ENCODE data around the gene RASL10A.
A peak's percentile ranks its signal among the peaks of the same experiment; 100 is the strongest.

The RASL10A gene

GRCh38 chr22:29325356-29325755 lies 9.9 kb upstream of the RASL10A start:
- no peak for FAIRE-seq
- DNase-seq (ENCODE audit: extremely low spot score, insufficient read length, low read depth), result no peak

GRCh38 chr22:29323641-29324040 lies 8.1 kb upstream of the RASL10A start:
- no peak for FAIRE-seq
- no peak for DNase-seq (ENCODE audit: extremely low spot score, insufficient read length, low read depth)

GRCh38 chr22:29320546-29320945 lies 5.0 kb upstream of the RASL10A start:
- DNase-seq (ENCODE audit: extremely low spot score, insufficient read length, low read depth), result no peak

GRCh38 chr22:29319072-29319471 lies 3.6 kb upstream of the RASL10A start:
- no peak for FAIRE-seq
- no peak for DNase-seq (ENCODE audit: extremely low spot score, insufficient read length, low read depth)

More at GRCh38 chr22:29320546-29320945, 5.0 kb upstream of the RASL10A start:
- FAIRE-seq, result no peak

GRCh38 chr22:29317827-29318454 lies 2.4 kb upstream of the RASL10A start:
- DNase-seq (ENCODE audit: extremely low spot score, insufficient read length, low read depth), result no peak
- no peak for FAIRE-seq

GRCh38 chr22:29316141-29316828 lies 788 bp upstream of the RASL10A start:
- FAIRE-seq (no peak), DNase-seq (ENCODE audit: extremely low spot score, insufficient read length, low read depth) (no peak)

- FAIRE-seq (no peak), DNase-seq (ENCODE audit: extremely low spot score, insufficient read length, low read depth) (no peak)
Measured at GRCh38 chr22:29314537-29315285, 786 bp downstream of the RASL10A start.

- DNase-seq (ENCODE audit: extremely low spot score, insufficient read length, low read depth) (no peak), FAIRE-seq (no peak)
Measured at GRCh38 chr22:29313576-29314466, 1.7 kb downstream of the RASL10A start.

- FAIRE-seq, result no peak
- no peak for DNase-seq (ENCODE audit: extremely low spot score, insufficient read length, low read depth)
Measured at GRCh38 chr22:29313126-29313575, 2.3 kb downstream of the RASL10A start.

GRCh38 chr22:29312218-29313125 lies 3.0 kb downstream of the RASL10A start:
- DNase-seq (ENCODE audit: extremely low spot score, insufficient read length, low read depth), result no peak
- FAIRE-seq, result no peak

GRCh38 chr22:29311464-29312217 lies 3.9 kb downstream of the RASL10A start:
- DNase-seq (ENCODE audit: extremely low spot score, insufficient read length, low read depth) (no peak), FAIRE-seq (no peak)

GRCh38 chr22:29310863-29311339 lies 4.6 kb downstream of the RASL10A start:
- FAIRE-seq (peak; percentile 46), DNase-seq (ENCODE audit: extremely low spot score, insufficient read length, low read depth) (peak; percentile 65)

- DNase-seq (ENCODE audit: extremely low spot score, insufficient read length, low read depth) (no peak), FAIRE-seq (no peak)
Measured at GRCh38 chr22:29310065-29310862, 5.2 kb downstream of the RASL10A start.

- DNase-seq (ENCODE audit: extremely low spot score, insufficient read length, low read depth) (no peak), FAIRE-seq (no peak)
Measured at GRCh38 chr22:29309332-29310064, 6.0 kb downstream of the RASL10A start.

- DNase-seq (ENCODE audit: extremely low spot score, insufficient read length, low read depth), result no peak
- FAIRE-seq, result no peak
Measured at GRCh38 chr22:29308791-29309262, 6.7 kb downstream of the RASL10A start.

GRCh38 chr22:29308148-29308790 lies 7.2 kb downstream of the RASL10A start:
- DNase-seq (ENCODE audit: extremely low spot score, insufficient read length, low read depth) (no peak), FAIRE-seq (no peak)
